ENCODE results near the gene MYO18B. TPM values are rescaled to one million over a fixed set of nuclear protein-coding genes. Genes with fewer than 3 reads are reported as not detected.

The MYO18B gene
- total and polyA plus RNA-seq, 2 of the 8 experiments (the other 6 are each of a cell fraction or from before 2014, with no cell fraction given), result 0.62 to 0.78 TPM

- TF ChIP-seq MAX (IDR thresholded peaks at IDR 0.05) (no peak), KDM4A (IDR thresholded peaks at IDR 0.05; ENCODE audit: low read depth, low read length, severe bottlenecking) (no peak)
Observed at GRCh38 chr22:25726241-25726640, 15.7 kb upstream of the MYO18B start (continued).
